TTC549 (cell line): ENCODE results near the gene GALNT17.

Experiments used
- FAIRE-seq: peaks from 2 replicates; lab custom pipeline; 2012; peaks lifted over from hg19 to GRCh38; lab: Jason Lieb, UNC

The GALNT17 gene

GRCh38 chr7:71132127-71132376, at the start of gene GALNT17:
Gene GALNT17, plus strand, starts transcription at chr7:71132144.
- FAIRE-seq, result no peak

GRCh38 chr7:71095266-71095860, 36.6 kb upstream of the GALNT17 start:
- FAIRE-seq, result no peak

- FAIRE-seq, result no peak
Observed at GRCh38 chr7:71096351-71096750, 35.6 kb upstream of the GALNT17 start.

- no peak for FAIRE-seq
Observed at GRCh38 chr7:71106226-71106625, 25.7 kb upstream of the GALNT17 start.

GRCh38 chr7:71112436-71112835, 19.5 kb upstream of the GALNT17 start:
- FAIRE-seq, result no peak

- no peak for FAIRE-seq
Observed at GRCh38 chr7:71120096-71120495, 11.8 kb upstream of the GALNT17 start.

- no peak for FAIRE-seq
Observed at GRCh38 chr7:71129126-71129525, 2.8 kb upstream of the GALNT17 start.

GRCh38 chr7:71130031-71130679, 1.8 kb upstream of the GALNT17 start:
- FAIRE-seq, result no peak

GRCh38 chr7:71131256-71132126, 453 bp upstream of the GALNT17 start:
- no peak for FAIRE-seq

GRCh38 chr7:71132377-71133231, 660 bp downstream of the GALNT17 start:
- FAIRE-seq, result no peak

- no peak for FAIRE-seq
Observed at GRCh38 chr7:71133232-71133622, 1.3 kb downstream of the GALNT17 start.

GRCh38 chr7:71133856-71134255, 1.9 kb downstream of the GALNT17 start:
- FAIRE-seq, result no peak

GRCh38 chr7:71135116-71135515, 3.2 kb downstream of the GALNT17 start:
- no peak for FAIRE-seq

- no peak for FAIRE-seq
Observed at GRCh38 chr7:71135663-71136062, 3.7 kb downstream of the GALNT17 start.

- FAIRE-seq, result no peak
Observed at GRCh38 chr7:71137479-71137878, 5.5 kb downstream of the GALNT17 start.

GRCh38 chr7:71140264-71140663, 8.3 kb downstream of the GALNT17 start:
- FAIRE-seq, result no peak

GRCh38 chr7:71144963-71145362, 13.0 kb downstream of the GALNT17 start:
- no peak for FAIRE-seq

GRCh38 chr7:71145906-71146901, 14.3 kb downstream of the GALNT17 start:
- FAIRE-seq, result no peak

GRCh38 chr7:71148098-71148497, 16.2 kb downstream of the GALNT17 start:
- FAIRE-seq, result no peak

- no peak for FAIRE-seq
Observed at GRCh38 chr7:71155236-71155635, 23.3 kb downstream of the GALNT17 start.

GRCh38 chr7:71157757-71158156, 25.8 kb downstream of the GALNT17 start:
- FAIRE-seq, result no peak
